CD4-positive, alpha-beta T cell treated with Interleukin-12 subunit alpha and Interleukin-12 subunit beta, for 1 hour (primary cell): ENCODE measurements around the gene PTPRE.

Experiments used
- DNase-seq: peaks from one replicate; pipeline ENCODE4 v3.0.0-alpha.2; 2020

PTPRE gene

DNA sequence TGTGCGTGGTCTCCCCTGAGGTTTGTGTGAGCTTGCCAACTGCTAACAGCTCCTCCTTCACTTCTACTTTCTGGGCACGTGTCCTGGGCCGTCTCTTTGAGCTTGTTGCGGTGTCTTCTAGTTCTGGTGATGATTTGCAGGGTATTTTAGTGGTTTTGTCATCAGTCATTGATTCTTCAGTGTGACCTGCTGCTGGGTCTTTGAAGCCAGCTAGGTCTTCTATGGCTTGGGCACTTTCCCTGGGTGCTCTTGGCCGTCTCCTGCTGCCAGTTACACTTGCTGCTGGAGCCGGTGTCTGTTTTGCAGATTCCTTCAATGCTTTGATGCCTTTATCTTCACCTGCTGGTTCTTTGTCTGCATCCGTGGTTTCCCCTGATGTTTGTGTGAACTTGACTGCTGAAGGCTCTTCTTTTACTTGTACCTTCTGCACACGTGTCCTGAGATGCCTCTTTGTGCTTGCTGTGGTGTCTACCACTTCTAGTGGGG is 196.4 kb downstream of the PTPRE start:
- DNase-seq, result peak; percentile 45

DNA sequence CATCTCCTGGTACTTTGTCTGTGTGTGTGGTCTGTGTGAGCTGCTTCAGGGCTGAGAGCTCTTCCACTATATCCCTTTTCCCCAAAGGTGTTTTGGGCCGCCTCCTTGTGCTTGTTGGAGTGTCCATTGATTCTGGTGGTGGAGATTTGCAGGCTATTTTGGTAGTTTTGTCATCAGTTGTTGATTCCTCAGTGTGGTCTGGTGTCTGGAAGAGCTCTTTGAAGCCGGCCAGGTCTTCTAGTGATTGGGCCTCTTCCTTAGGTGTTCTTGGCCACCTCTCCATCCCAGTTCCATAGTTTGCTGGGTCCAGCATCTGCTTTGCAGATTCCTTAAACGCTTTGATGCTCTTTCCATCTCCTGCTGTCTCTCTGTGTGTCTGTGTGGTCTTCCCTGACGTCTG is 198.5 kb downstream of the PTPRE start:
- DNase-seq, result no peak

GRCh38 chr10:128109707-128110106 is 202.8 kb downstream of the PTPRE start:
- no peak for DNase-seq

GRCh38 chr10:128110339-128110738 is 203.4 kb downstream of the PTPRE start:
- no peak for DNase-seq

GRCh38 chr10:128111696-128112095 is 204.8 kb downstream of the PTPRE start:
- DNase-seq, result no peak

- DNase-seq, result no peak
Observed at GRCh38 chr10:128113026-128113425, 206.1 kb downstream of the PTPRE start.

DNA sequence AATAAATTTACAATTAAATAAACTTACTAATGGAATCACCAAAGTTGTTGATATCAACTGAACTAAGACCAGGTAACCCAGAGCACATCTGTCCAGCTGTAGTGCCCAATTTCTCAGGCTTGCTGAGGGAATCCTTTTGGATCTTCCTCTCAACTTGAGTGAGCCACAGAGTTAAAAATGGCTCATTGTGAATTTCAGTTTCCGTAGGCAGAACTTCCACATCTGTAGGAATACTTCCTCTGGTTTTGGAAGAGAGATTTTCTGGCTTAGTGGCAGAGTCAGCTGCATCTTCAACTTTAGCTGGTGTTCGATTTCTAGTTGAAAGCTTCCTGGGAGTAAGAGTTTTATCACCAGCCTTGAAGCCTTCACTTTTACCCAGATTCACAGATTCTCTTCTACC is 208.0 kb downstream of the PTPRE start:
- no peak for DNase-seq

- no peak for DNase-seq
Observed at GRCh38 chr10:128115356-128115755, 208.5 kb downstream of the PTPRE start.

GRCh38 chr10:128116187-128116586 is 209.3 kb downstream of the PTPRE start:
- DNase-seq, result no peak

- no peak for DNase-seq
Observed at GRCh38 chr10:128116851-128117615, 210.1 kb downstream of the PTPRE start.

DNA sequence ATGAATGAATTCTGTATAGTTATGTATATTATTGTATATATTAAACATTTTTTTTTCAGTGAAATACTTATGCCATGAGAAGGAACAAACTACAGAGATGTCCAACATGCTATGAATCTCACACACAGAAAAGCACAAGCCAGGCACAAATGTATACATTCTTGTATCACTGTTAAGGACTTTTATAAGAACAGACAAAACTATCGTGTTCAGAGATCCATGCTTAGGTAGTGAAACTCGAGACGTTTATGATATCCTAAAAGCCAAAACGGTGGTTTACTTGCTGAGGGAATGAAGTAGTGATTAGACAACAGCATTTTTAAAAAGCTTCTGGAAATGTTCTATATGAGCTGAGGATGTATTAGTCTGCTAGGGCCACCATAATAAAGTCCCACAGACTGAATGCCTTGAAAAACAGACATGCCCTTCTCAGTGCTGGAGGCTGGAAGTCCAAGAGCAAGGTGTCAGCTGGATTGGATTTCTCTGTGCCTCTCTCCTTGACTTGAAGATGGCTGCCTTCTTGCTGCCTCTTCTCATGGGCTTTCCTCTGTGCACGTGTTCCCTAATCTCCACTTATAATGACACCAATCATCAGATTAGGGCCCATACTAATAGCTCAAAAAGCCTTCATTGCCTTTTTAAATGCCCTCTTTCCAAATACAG is 215.0 kb downstream of the PTPRE start:
- no peak for DNase-seq

- DNase-seq, result no peak
Observed at GRCh38 chr10:128122931-128123330, 216.0 kb downstream of the PTPRE start.

DNA sequence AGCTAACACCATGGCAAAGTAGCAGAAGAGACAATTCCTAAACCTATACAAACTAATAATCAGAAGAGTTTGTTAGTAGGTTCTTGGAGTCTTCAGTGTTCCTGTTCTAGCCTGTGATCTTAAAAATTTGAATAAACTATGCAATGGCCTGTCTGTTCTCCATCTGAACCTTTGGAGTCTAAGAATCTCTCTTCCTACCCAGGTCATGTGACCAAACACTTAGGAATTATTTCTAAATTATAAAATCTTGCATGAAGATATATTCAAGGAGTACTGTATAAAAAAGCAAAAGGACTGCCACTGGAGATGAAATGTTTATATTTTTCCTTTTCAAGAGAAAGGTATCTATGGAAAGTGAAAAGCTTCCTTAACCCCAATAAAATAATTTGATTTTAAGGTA is 216.9 kb downstream of the PTPRE start:
- no peak for DNase-seq

DNA sequence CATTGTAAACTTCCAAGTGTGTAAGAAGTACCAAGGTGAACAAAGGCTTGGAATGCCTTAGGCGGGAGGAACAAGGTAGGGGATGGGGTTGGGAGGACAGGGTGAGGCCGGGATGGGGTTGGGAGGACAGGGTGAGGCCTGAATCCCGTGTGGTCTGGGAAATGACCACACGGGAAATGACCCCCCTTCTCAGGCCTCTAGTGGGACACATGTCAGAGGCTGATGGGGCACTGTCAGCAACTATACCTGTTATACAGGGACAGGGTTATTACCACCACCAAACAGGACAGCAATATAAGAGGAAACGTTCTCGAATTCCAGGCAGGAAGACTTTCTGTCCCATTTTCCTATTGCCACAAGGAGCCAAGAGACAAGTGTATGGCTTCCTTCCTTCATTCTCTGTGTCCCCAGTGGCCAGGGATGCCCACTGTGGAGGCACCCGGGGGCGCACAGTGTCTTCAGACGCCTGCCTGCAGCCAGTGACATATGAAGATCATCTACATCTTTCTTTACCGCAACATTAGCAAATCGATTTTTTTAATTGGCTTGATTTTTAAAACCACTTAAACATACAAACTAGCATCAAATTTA is 218.0 kb downstream of the PTPRE start:
- DNase-seq, result no peak

DNA sequence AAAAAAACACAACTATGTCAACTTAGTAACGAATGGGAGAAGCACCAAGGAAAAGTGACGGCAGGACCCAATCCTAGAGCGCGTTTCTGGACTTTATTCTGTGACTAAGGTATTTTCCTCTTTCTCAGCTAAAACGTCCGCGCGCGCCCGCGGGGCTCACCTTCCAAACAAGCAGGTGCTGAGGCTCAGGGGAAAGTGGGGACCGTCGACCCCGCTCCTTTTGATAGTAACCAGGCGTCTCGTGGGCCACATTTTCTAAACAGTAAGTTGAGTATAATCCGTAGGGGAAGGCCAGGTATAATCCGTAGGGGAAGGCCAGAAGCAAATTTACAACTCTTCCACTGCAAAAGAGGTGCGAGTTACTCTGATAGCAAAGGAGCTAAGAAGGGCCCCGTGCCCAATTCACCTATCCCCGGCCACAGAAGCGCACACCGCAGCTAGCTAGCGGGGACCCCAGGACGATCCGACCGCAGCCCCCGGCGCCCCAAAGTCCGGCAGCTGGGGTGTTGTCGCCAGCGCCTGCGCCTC is 218.6 kb downstream of the PTPRE start:
- DNase-seq, result no peak

DNA sequence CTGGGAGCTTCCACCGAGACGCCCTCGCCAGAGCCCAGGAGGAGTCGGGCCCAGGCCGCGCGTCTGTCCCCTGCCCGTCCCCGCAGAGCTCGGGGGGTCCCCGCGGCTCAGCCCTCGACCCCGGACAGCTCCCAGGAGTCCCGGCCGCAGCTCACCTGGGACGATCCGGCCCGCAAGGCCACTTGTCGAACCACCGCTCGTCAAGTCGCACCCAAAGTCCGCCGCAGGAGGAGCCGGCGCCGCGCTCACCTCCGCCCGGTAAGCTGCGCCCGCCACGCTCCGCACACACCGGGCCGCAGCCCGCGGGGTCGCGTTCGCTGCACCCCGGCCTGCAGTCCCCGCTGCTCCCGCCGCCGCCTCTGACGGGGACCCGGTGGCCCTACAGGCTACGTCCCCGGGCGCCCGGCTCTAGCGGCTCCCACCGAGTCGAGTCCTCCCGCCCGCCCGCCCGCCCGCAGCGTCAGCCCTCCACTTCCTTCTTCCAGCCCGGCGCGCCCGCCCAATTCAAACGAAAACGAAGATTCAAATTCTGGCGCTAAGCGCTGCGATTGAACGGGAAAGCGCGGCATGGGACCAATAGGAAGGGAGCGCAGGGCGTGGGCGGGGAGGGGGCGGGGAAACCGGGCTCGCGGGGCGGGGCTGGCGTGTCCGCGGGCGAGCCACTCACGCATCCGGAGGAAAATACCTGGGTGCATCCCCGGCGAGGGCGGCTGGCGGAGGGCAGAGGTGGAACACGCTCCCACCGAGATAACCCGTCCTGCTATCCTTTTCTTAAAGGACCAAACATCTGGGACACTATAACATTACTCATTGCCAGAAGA is 219.3 kb downstream of the PTPRE start, which contains the start of gene MKI67:
Gene MKI67, minus strand, starts transcription at position 480 of the 821 bp plus-strand sequence. CDS start 756 bp downstream, outside the sequence.
- DNase-seq, result peak; percentile 91

- no peak for DNase-seq
Observed at GRCh38 chr10:128128582-128128981, 221.7 kb downstream of the PTPRE start.

DNA sequence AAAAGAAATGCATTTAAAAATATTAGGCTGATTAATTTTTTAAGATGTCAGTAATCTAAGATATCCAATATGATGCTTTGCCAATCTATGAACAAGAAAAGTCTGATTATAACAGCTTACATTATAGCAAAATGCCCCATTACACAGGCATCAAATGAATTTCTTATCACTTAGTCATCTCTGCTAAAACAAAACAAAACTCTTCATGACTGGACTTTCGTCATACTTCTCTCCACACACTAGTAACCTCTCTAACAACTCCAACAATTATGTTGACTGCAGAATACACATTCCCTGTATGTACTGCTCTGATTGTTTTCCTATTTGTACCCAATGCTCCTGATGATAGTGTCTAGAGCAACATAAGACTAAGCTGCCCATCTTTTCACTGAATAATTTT is 223.1 kb downstream of the PTPRE start:
- no peak for DNase-seq
